ENCODE measurements around the gene MSANTD1. TPM values are rescaled to one million over a fixed set of nuclear protein-coding genes. Genes with fewer than 3 reads are reported as not detected.

MSANTD1 gene
- polyA plus RNA-seq, 1 donor from 2014 or later: 12.7 TPM

DNA sequence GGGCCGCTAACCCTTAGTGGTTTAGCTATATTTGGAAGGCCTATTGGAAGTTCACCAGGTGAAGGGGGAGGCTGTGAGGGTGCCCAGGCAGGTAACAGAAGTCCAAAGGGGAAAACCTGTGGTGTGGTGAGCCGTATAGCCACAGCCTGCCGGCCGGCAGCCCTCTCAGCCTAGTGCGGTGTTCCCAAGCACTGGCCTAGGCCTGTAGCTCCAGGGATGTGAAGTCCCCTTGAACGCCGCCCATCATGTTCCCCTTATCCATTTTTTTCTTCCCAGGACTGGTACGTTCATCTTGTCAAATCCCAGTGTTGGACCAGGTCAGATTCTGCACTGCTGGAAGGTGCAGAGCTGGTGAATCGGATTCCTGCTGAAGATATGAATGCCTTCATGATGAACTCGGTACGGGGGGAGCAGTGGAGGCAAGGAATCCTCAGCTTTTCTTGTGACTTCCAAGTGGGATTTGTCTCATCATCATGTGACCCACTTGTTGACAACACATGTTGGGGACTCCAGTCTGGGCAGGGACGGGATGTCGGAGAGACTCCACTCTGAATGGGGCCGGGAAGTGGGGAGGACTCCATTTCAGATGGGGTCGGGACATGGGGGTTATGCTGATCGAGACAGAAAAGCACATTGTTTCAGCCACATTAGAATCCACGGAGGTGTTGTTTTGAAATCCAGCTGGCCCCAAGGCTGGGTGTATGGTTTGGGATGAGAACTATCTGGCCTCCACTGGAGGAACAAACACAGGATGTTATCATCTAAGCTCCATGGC lies 39.2 kb upstream of the MSANTD1 start:
- no peak overlapping the region for H3K27ac ChIP-seq (ENCODE audit: low read length)
- H3K36me3 ChIP-seq (ENCODE audit: insufficient read depth, low read length): peaks cover 19% of the 10 kb centered on the region
- H3K79me2 ChIP-seq (replicated peaks; ENCODE audit: insufficient read depth, low read length): no peaks in the 10 kb centered on the region
- H2AFZ ChIP-seq (ENCODE audit: low read depth, low read length): no peak overlapping the region
- no peaks in the 10 kb centered on the region for H3F3A ChIP-seq (ENCODE audit: insufficient read depth, low read length, poor library complexity, severe bottlenecking)
- no peak overlapping the region for H3K4me3 ChIP-seq (ENCODE audit: low read length)
- no peak overlapping the region for H3K9ac ChIP-seq (ENCODE audit: low read length)
- H3K9me3 ChIP-seq (ENCODE audit: low read length): no peaks in the 10 kb centered on the region
- H3K27me3 ChIP-seq (ENCODE audit: insufficient read depth, low read depth, low read length): no peaks in the 10 kb centered on the region
- H4K20me1 ChIP-seq (ENCODE audit: insufficient read depth): no peaks in the 10 kb centered on the region
- H3K4me2 ChIP-seq (ENCODE audit: low read length): no peak overlapping the region
- no peaks in the 10 kb centered on the region for H3K9me2 ChIP-seq (ENCODE audit: insufficient read depth, low read length)
- TF ChIP-seq SMC3 (conservative IDR thresholded peaks at IDR 0.05; ENCODE audit: poor library complexity) (no peak), TAF1 (IDR thresholded peaks at IDR 0.05; ENCODE audit: low read depth) (no peak), EZH2 (IDR thresholded peaks at IDR 0.05; ENCODE audit: borderline replicate concordance, insufficient read depth, low read length, poor library complexity, severe bottlenecking) (no peak), RAD21 (conservative IDR thresholded peaks at IDR 0.05) (no peak), EP300 (conservative IDR thresholded peaks at IDR 0.05; ENCODE audit: poor library complexity, severe bottlenecking) (no peak), POLR2AphosphoS5 (IDR thresholded peaks at IDR 0.05) (no peak), MXI1 (conservative IDR thresholded peaks at IDR 0.05; ENCODE audit: poor library complexity, severe bottlenecking) (no peak)
- TF ChIP-seq, protein P1, sequence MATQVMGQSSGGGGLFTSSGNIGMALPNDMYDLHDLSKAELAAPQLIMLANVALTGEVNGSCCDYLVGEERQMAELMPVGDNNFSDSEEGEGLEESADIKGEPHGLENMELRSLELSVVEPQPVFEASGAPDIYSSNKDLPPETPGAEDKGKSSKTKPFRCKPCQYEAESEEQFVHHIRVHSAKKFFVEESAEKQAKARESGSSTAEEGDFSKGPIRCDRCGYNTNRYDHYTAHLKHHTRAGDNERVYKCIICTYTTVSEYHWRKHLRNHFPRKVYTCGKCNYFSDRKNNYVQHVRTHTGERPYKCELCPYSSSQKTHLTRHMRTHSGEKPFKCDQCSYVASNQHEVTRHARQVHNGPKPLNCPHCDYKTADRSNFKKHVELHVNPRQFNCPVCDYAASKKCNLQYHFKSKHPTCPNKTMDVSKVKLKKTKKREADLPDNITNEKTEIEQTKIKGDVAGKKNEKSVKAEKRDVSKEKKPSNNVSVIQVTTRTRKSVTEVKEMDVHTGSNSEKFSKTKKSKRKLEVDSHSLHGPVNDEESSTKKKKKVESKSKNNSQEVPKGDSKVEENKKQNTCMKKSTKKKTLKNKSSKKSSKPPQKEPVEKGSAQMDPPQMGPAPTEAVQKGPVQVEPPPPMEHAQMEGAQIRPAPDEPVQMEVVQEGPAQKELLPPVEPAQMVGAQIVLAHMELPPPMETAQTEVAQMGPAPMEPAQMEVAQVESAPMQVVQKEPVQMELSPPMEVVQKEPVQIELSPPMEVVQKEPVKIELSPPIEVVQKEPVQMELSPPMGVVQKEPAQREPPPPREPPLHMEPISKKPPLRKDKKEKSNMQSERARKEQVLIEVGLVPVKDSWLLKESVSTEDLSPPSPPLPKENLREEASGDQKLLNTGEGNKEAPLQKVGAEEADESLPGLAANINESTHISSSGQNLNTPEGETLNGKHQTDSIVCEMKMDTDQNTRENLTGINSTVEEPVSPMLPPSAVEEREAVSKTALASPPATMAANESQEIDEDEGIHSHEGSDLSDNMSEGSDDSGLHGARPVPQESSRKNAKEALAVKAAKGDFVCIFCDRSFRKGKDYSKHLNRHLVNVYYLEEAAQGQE (IDR thresholded peaks at IDR 0.05; ENCODE audit: borderline replicate concordance): no peak
- TF ChIP-seq, protein P2, sequence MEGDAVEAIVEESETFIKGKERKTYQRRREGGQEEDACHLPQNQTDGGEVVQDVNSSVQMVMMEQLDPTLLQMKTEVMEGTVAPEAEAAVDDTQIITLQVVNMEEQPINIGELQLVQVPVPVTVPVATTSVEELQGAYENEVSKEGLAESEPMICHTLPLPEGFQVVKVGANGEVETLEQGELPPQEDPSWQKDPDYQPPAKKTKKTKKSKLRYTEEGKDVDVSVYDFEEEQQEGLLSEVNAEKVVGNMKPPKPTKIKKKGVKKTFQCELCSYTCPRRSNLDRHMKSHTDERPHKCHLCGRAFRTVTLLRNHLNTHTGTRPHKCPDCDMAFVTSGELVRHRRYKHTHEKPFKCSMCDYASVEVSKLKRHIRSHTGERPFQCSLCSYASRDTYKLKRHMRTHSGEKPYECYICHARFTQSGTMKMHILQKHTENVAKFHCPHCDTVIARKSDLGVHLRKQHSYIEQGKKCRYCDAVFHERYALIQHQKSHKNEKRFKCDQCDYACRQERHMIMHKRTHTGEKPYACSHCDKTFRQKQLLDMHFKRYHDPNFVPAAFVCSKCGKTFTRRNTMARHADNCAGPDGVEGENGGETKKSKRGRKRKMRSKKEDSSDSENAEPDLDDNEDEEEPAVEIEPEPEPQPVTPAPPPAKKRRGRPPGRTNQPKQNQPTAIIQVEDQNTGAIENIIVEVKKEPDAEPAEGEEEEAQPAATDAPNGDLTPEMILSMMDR (IDR thresholded peaks at IDR 0.05; ENCODE audit: poor library complexity, severe bottlenecking): no peak

DNA sequence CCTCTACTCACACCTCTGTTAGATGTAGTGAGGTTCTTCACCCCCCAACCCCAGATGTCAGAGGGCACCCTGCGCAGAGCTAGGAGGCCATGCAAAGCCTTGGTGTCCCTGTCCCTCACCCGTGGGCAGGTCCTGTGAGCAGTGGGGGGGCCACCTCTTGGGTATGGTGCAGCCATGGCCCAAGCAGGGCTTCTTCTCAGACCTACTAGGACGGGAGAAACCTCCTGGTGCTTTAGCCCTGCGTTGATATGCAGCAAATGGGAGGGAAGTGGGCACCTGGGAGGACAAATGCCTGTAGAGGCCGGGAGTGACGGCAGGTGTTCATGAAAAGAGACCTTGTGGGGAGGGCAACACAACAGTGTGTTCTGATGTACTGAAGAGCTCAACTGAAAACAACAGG lies 38.5 kb upstream of the MSANTD1 start:
- no peak overlapping the region for H2AFZ ChIP-seq (ENCODE audit: low read depth, low read length)

More for the DNA sequence above, 38.5 kb upstream of the MSANTD1 start:
- TF ChIP-seq SMC3 (conservative IDR thresholded peaks at IDR 0.05; ENCODE audit: poor library complexity) (no peak), POLR2AphosphoS5 (IDR thresholded peaks at IDR 0.05) (no peak), RAD21 (conservative IDR thresholded peaks at IDR 0.05) (no peak), EP300 (conservative IDR thresholded peaks at IDR 0.05; ENCODE audit: poor library complexity, severe bottlenecking) (no peak), MXI1 (conservative IDR thresholded peaks at IDR 0.05; ENCODE audit: poor library complexity, severe bottlenecking) (no peak), TAF1 (IDR thresholded peaks at IDR 0.05; ENCODE audit: low read depth) (no peak), EZH2 (IDR thresholded peaks at IDR 0.05; ENCODE audit: borderline replicate concordance, insufficient read depth, low read length, poor library complexity, severe bottlenecking) (no peak)
- TF ChIP-seq, protein P2 (IDR thresholded peaks at IDR 0.05; ENCODE audit: poor library complexity, severe bottlenecking): no peak
- TF ChIP-seq, protein P1 (IDR thresholded peaks at IDR 0.05; ENCODE audit: borderline replicate concordance): no peak
- Histone ChIP-seq H3K9me2 (ENCODE audit: insufficient read depth, low read length) (no peaks in the 10 kb centered on the region), H3K4me3 (ENCODE audit: low read length) (no peak overlapping the region), H3K4me2 (ENCODE audit: low read length) (no peak overlapping the region), H3K27me3 (ENCODE audit: insufficient read depth, low read depth, low read length) (no peaks in the 10 kb centered on the region), H3K36me3 (ENCODE audit: insufficient read depth, low read length) (peaks cover 23% of the 10 kb centered on the region), H3F3A (ENCODE audit: insufficient read depth, low read length, poor library complexity, severe bottlenecking) (no peaks in the 10 kb centered on the region), H3K27ac (ENCODE audit: low read length) (no peak overlapping the region), H3K79me2 (replicated peaks; ENCODE audit: insufficient read depth, low read length) (no peaks in the 10 kb centered on the region), H4K20me1 (ENCODE audit: insufficient read depth) (no peaks in the 10 kb centered on the region), H3K9me3 (ENCODE audit: low read length) (no peaks in the 10 kb centered on the region), H3K9ac (ENCODE audit: low read length) (no peak overlapping the region)

All from neural cell (in vitro differentiated cells).